D721Med (cell line): ENCODE results near the gene ELL.

Source experiments
- DNase-seq: peaks from one replicate; pipeline ENCODE4 v3.0.0; 2011; ENCODE audit warnings: low spot score; ENCODE audit not compliant: insufficient read length
- FAIRE-seq: peaks from 2 replicates; lab custom pipeline; 2011; peaks lifted over from hg19 to GRCh38; lab: Jason Lieb, UNC
- CTCF ChIP-seq: IDR thresholded peaks from 2 replicates; pipeline ENCODE4 v1.5.1; 2012; ENCODE audit warnings: mild to moderate bottlenecking, control low read depth; ENCODE audit not compliant: insufficient read depth; ENCODE audit errors: missing control alignments

ELL gene

GRCh38 chr19:18401580-18402112, 120.2 kb downstream of the ELL start:
- FAIRE-seq (no peak), DNase-seq (no peak)
- TF ChIP-seq CTCF: peak; percentile 2

DNA sequence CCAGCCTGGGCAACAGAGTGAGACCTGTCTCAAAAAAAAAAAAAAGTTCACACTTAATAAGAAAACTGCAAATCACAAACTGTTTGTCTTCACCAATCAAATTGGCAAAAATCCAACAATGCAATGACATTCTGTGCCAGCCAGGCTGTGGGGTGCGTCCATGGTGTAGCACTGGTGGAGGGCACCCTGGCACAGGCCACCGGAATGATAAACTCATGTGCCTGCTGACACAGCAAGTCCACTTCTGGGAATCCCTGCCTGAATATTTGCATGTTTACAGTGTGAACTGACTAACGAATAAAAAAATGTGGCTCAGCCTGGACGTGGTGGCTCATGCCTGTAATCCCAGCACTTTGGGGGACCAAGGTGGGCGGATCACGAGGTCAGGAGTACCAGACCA, 122.9 kb downstream of the ELL start:
- no peak for TF ChIP-seq CTCF
- no peak for FAIRE-seq
- no peak for DNase-seq

GRCh38 chr19:18397242-18398202, 124.3 kb downstream of the ELL start, which contains the start of gene LRRC25:
TSS of gene LRRC25 (minus strand) at chr19:18397622. CDS start at chr19:18396963, 659 bp downstream.
- FAIRE-seq (no peak), DNase-seq (no peak)
- no peak for TF ChIP-seq CTCF

DNA sequence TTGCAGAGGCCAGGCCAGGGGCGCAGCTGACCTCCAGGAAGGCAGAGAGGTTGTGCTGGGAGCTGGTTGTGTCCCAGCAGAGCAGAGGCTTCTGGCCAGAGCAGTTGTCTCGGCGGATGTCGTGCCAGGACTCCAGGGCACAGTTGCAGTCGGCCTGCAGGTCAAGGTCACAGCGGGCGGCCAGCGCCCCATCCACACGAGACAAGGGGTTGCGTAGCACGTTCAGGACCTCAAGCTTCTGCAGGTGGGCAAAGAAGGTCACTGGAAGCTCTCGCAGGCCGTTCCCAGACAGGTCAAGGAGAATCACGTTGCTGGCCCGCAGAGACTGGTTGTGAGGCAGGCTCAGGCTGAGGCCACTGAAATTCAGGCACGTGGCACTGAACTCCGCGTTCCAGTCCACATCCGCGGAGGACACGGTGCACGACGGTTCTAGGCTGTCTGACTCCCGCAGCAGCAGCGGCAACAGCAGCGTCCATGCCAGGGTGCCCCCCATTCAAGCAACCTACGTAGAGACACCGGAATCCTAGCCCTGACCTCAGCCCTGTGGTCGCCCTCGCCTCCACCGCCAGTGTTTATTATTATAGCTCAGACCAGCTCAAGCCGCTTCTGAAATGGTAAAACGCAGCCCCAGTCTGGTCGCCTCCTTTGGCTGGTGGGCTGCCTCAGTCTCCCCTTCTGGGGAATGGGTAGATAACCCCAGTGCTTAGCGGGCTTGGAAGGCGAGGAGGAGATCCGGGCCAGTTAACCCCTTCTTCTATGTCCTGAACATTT, 125.2 kb downstream of the ELL start:
- FAIRE-seq (no peak), DNase-seq (no peak)
- TF ChIP-seq CTCF: no peak

DNA sequence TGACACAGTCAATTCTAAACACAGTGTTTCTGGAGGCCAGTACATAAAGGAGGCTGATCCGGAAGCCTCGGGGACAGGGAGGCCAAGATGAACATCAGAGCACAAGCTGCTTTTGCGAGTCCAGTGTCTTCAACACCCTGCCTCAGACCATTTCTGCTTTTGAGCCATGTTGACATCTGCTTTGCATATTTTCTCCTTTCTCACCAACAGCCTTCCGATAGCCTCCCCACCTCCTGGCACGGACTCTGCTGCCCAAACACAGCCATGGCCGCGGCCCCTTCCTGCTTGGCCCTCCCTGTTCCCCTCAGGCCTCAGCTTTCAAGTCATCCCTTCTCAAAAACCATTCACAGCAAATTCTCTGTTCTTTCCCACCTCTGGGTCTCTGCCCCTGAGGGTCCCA, 128.0 kb downstream of the ELL start:
- TF ChIP-seq CTCF: no peak
- DNase-seq (no peak), FAIRE-seq (no peak)

GRCh38 chr19:18392926-18393325, 128.9 kb downstream of the ELL start:
- DNase-seq (no peak), FAIRE-seq (no peak)
- TF ChIP-seq CTCF: no peak
